Measurements from ENCODE around the gene FAM120A.

The FAM120A gene

GRCh38 chr9:93594041-93594756 is 142.7 kb downstream of the FAM120A start:
- Mint-ChIP-seq H3K27ac (no peak overlapping the region), H3K9me3 (no peaks in the 10 kb centered on the region), H3K27me3 (no peaks in the 10 kb centered on the region), H3K36me3 (no peaks in the 10 kb centered on the region), H3K4me3 (no peak overlapping the region), H3K4me1 (peaks cover 50 to 52% of the 10 kb centered on the region in 2 donors)
- DNase-seq (no peak), ATAC-seq (replicated peaks) (no peak)

GRCh38 chr9:93595461-93595860 is 144.0 kb downstream of the FAM120A start:
- H3K27ac Mint-ChIP-seq = no peak overlapping the region
- no peak overlapping the region for H3K4me3 Mint-ChIP-seq
- no peaks in the 10 kb centered on the region for H3K27me3 Mint-ChIP-seq
- no peaks in the 10 kb centered on the region for H3K9me3 Mint-ChIP-seq
- DNase-seq (no peak), ATAC-seq (replicated peaks) (no peak)
- H3K36me3 Mint-ChIP-seq = no peaks in the 10 kb centered on the region
- peaks cover 54 to 55% of the 10 kb centered on the region in 2 donors for H3K4me1 Mint-ChIP-seq

- H3K9me3 Mint-ChIP-seq = no peaks in the 10 kb centered on the region
- no peak overlapping the region for H3K4me3 Mint-ChIP-seq
- H3K4me1 Mint-ChIP-seq = peaks cover 53 to 60% of the 10 kb centered on the region in 2 donors
- ATAC-seq (replicated peaks) (no peak), DNase-seq (no peak)
- H3K27me3 Mint-ChIP-seq = no peaks in the 10 kb centered on the region
- H3K36me3 Mint-ChIP-seq = no peaks in the 10 kb centered on the region
- H3K27ac Mint-ChIP-seq = no peak overlapping the region
Observed at GRCh38 chr9:93595861-93596365, 144.4 kb downstream of the FAM120A start.

- DNase-seq = no peak
- ATAC-seq (replicated peaks) = no peak
- no peak overlapping the region for H3K4me3 Mint-ChIP-seq
- peaks cover 58 to 64% of the 10 kb centered on the region in 2 donors for H3K4me1 Mint-ChIP-seq
- H3K27me3 Mint-ChIP-seq = no peaks in the 10 kb centered on the region
- H3K9me3 Mint-ChIP-seq = no peaks in the 10 kb centered on the region
- H3K36me3 Mint-ChIP-seq = no peaks in the 10 kb centered on the region
- H3K27ac Mint-ChIP-seq = no peak overlapping the region
Observed at GRCh38 chr9:93596399-93596798, 144.9 kb downstream of the FAM120A start.

GRCh38 chr9:93597142-93597706 is 145.7 kb downstream of the FAM120A start:
- Mint-ChIP-seq H3K4me1 (peaks cover 58 to 64% of the 10 kb centered on the region in 2 donors), H3K4me3 (no peak overlapping the region), H3K9me3 (no peaks in the 10 kb centered on the region), H3K27ac (no peak overlapping the region), H3K27me3 (no peaks in the 10 kb centered on the region), H3K36me3 (no peaks in the 10 kb centered on the region)
- ATAC-seq (replicated peaks) (no peak), DNase-seq (no peak)

- DNase-seq (no peak), ATAC-seq (replicated peaks) (no peak)
- Mint-ChIP-seq H3K9me3 (no peaks in the 10 kb centered on the region), H3K27ac (no peak overlapping the region), H3K27me3 (no peaks in the 10 kb centered on the region), H3K36me3 (no peaks in the 10 kb centered on the region), H3K4me3 (no peak overlapping the region), H3K4me1 (peaks cover 58 to 64% of the 10 kb centered on the region in 2 donors)
Observed at GRCh38 chr9:93597871-93598646, 146.6 kb downstream of the FAM120A start.

- Mint-ChIP-seq H3K27ac (peak overlapping the region; percentile 9), H3K4me1 (peaks cover 58 to 64% of the 10 kb centered on the region in 2 donors), H3K27me3 (no peaks in the 10 kb centered on the region), H3K36me3 (no peaks in the 10 kb centered on the region), H3K9me3 (no peaks in the 10 kb centered on the region), H3K4me3 (no peak overlapping the region)
- ATAC-seq (replicated peaks) = no peak
- no peak for DNase-seq
Observed at GRCh38 chr9:93598647-93599241, 147.3 kb downstream of the FAM120A start.

GRCh38 chr9:93599571-93600403 is 148.3 kb downstream of the FAM120A start:
- Mint-ChIP-seq H3K27me3 (no peaks in the 10 kb centered on the region), H3K36me3 (peaks cover 0 to 2% of the 10 kb centered on the region in 2 donors), H3K9me3 (no peaks in the 10 kb centered on the region), H3K4me3 (no peak overlapping the region), H3K27ac (peak overlapping the region; percentile 3), H3K4me1 (peaks cover 53 to 64% of the 10 kb centered on the region in 2 donors)
- DNase-seq = no peak
- peak in 1 of 2 donors; percentile 21 for ATAC-seq (replicated peaks)

- Mint-ChIP-seq H3K27ac (no peak overlapping the region), H3K9me3 (peaks cover 0 to 2% of the 10 kb centered on the region in 2 donors), H3K27me3 (no peaks in the 10 kb centered on the region), H3K36me3 (peaks cover 0 to 3% of the 10 kb centered on the region in 2 donors), H3K4me1 (peaks cover 53 to 64% of the 10 kb centered on the region in 2 donors), H3K4me3 (no peak overlapping the region)
- ATAC-seq (replicated peaks) (peak; percentile 54 to 68), DNase-seq (no peak)
Observed at GRCh38 chr9:93600504-93600903, 149.0 kb downstream of the FAM120A start.

- Mint-ChIP-seq H3K4me3 (no peak overlapping the region), H3K9me3 (peaks cover under 1 to 2% of the 10 kb centered on the region in 2 donors), H3K36me3 (peaks cover 1 to 8% of the 10 kb centered on the region in 2 donors), H3K27me3 (no peaks in the 10 kb centered on the region), H3K4me1 (peaks cover 50 to 60% of the 10 kb centered on the region in 2 donors), H3K27ac (no peak overlapping the region)
- ATAC-seq (replicated peaks) (no peak), DNase-seq (no peak)
Observed at GRCh38 chr9:93601063-93601462, 149.6 kb downstream of the FAM120A start.

- ATAC-seq (replicated peaks) (no peak), DNase-seq (no peak)
- Mint-ChIP-seq H3K4me3 (no peak overlapping the region), H3K4me1 (peaks cover 47 to 57% of the 10 kb centered on the region in 2 donors), H3K36me3 (peaks cover 7 to 14% of the 10 kb centered on the region in 2 donors), H3K9me3 (peaks cover 6% of the 10 kb centered on the region in 2 donors), H3K27ac (peak overlapping the region; percentile 27), H3K27me3 (no peaks in the 10 kb centered on the region)
Observed at GRCh38 chr9:93601666-93602065, 150.2 kb downstream of the FAM120A start.

- H3K4me3 Mint-ChIP-seq = no peak overlapping the region
- peaks cover 8 to 14% of the 10 kb centered on the region in 2 donors for H3K9me3 Mint-ChIP-seq
- no peaks in the 10 kb centered on the region for H3K27me3 Mint-ChIP-seq
- no peak overlapping the region for H3K27ac Mint-ChIP-seq
- peaks cover 17 to 22% of the 10 kb centered on the region in 2 donors for H3K36me3 Mint-ChIP-seq
- DNase-seq (no peak), ATAC-seq (replicated peaks) (no peak)
- H3K4me1 Mint-ChIP-seq = peaks cover 40 to 46% of the 10 kb centered on the region in 2 donors
Observed at GRCh38 chr9:93603011-93603410, 151.5 kb downstream of the FAM120A start.

- no peak for ATAC-seq (replicated peaks)
Observed at GRCh38 chr9:93603906-93604326, 152.4 kb downstream of the FAM120A start.

More at GRCh38 chr9:93603906-93604326, 152.4 kb downstream of the FAM120A start:
- Mint-ChIP-seq H3K36me3 (peaks cover 21 to 24% of the 10 kb centered on the region in 2 donors), H3K27ac (no peak overlapping the region), H3K4me3 (no peak overlapping the region), H3K27me3 (no peaks in the 10 kb centered on the region), H3K4me1 (peaks cover 32 to 37% of the 10 kb centered on the region in 2 donors), H3K9me3 (peaks cover 10 to 17% of the 10 kb centered on the region in 2 donors)
- no peak for DNase-seq
